Measurements from ENCODE around the gene SCLY. TPM values are rescaled to one million over a fixed set of nuclear protein-coding genes. Genes with fewer than 3 reads are reported as not detected.

SCLY gene
- total and polyA plus RNA-seq, 2 donors (not counting 1 experiment from before 2014, with no cell fraction given), result 5.3 to 16.5 TPM

- H2AFZ ChIP-seq (ENCODE audit: low read length), result no peak overlapping the region
- H3K4me1 ChIP-seq (ENCODE audit: control insufficient read depth, extremely low read depth, insufficient read depth, low read length), result no peaks in the 10 kb centered on the region
- H4K20me1 ChIP-seq (ENCODE audit: control insufficient read depth, extremely low read depth, insufficient read depth, low read length), result no peaks in the 10 kb centered on the region
- no peaks in the 10 kb centered on the region for H3K36me3 ChIP-seq (ENCODE audit: control insufficient read depth, insufficient read depth, low read length)
- H3K4me3 ChIP-seq (replicated peaks in 1 of 4; ENCODE audit: control extremely low read depth in 1 of 4, insufficient read depth in 1 of 4, low read depth in 3 of 4, low read length in 4 of 4), result no peak overlapping the region
- H3K9ac ChIP-seq (ENCODE audit: insufficient read depth, low read length), result no peak overlapping the region
- H3K79me2 ChIP-seq (ENCODE audit: control insufficient read depth, insufficient read depth, low read length), result no peaks in the 10 kb centered on the region
- no peaks in the 10 kb centered on the region for H3K27me3 ChIP-seq (ENCODE audit: control insufficient read depth, insufficient read depth, low read length)
- no peak for DNase-seq (ENCODE audit: low read depth in 2 of 2)
- H3K27ac ChIP-seq (ENCODE audit: insufficient read depth, low read length), result no peak overlapping the region
- no peaks in the 10 kb centered on the region for H3K9me3 ChIP-seq (ENCODE audit: control insufficient read depth, insufficient read depth, low read depth, low read length)
- H3K4me2 ChIP-seq (ENCODE audit: extremely low read depth, insufficient read depth, low read length), result no peak overlapping the region
- TF ChIP-seq EZH2 (IDR thresholded peaks at IDR 0.05; ENCODE audit: low read length, missing control alignments) (no peak), CTCF (conservative IDR thresholded peaks at IDR 0.05 in 1 of 2, IDR thresholded peaks at IDR 0.05 in 1 of 2; ENCODE audit: low read depth in 1 of 2, low read length in 2 of 2) (no peak)
Observed at GRCh38 chr2:238098901-238099713, 38.3 kb downstream of the SCLY start.

- no peak for DNase-seq (ENCODE audit: low read depth in 2 of 2)
- Histone ChIP-seq H4K20me1 (ENCODE audit: control insufficient read depth, extremely low read depth, insufficient read depth, low read length) (no peaks in the 10 kb centered on the region), H3K27me3 (ENCODE audit: control insufficient read depth, insufficient read depth, low read length) (no peaks in the 10 kb centered on the region), H3K9ac (ENCODE audit: insufficient read depth, low read length) (no peak overlapping the region), H3K36me3 (ENCODE audit: control insufficient read depth, insufficient read depth, low read length) (no peaks in the 10 kb centered on the region), H3K4me3 (replicated peaks in 1 of 4; ENCODE audit: control extremely low read depth in 1 of 4, insufficient read depth in 1 of 4, low read depth in 3 of 4, low read length in 4 of 4) (no peak overlapping the region), H3K4me1 (ENCODE audit: control insufficient read depth, extremely low read depth, insufficient read depth, low read length) (no peaks in the 10 kb centered on the region), H2AFZ (ENCODE audit: low read length) (no peak overlapping the region), H3K79me2 (ENCODE audit: control insufficient read depth, insufficient read depth, low read length) (no peaks in the 10 kb centered on the region), H3K9me3 (ENCODE audit: control insufficient read depth, insufficient read depth, low read depth, low read length) (no peaks in the 10 kb centered on the region), H3K27ac (ENCODE audit: insufficient read depth, low read length) (no peak overlapping the region), H3K4me2 (ENCODE audit: extremely low read depth, insufficient read depth, low read length) (no peak overlapping the region)
- TF ChIP-seq EZH2 (IDR thresholded peaks at IDR 0.05; ENCODE audit: low read length, missing control alignments) (no peak), CTCF (conservative IDR thresholded peaks at IDR 0.05 in 1 of 2, IDR thresholded peaks at IDR 0.05 in 1 of 2; ENCODE audit: low read depth in 1 of 2, low read length in 2 of 2) (no peak)
Observed at GRCh38 chr2:238099714-238100048, 38.9 kb downstream of the SCLY start.

- no peak within 1 kb of the TSS for H3K4me3 ChIP-seq (replicated peaks in 1 of 4; ENCODE audit: control extremely low read depth in 1 of 4, insufficient read depth in 1 of 4, low read depth in 3 of 4, low read length in 4 of 4)
- no peak within 1 kb of the TSS for H3K9ac ChIP-seq (ENCODE audit: insufficient read depth, low read length)
- no peaks in the 10 kb centered on the region for H3K9me3 ChIP-seq (ENCODE audit: control insufficient read depth, insufficient read depth, low read depth, low read length)
- H3K36me3 ChIP-seq (ENCODE audit: control insufficient read depth, insufficient read depth, low read length), result no peaks in the 10 kb centered on the region
- H3K27ac ChIP-seq (ENCODE audit: insufficient read depth, low read length), result no peak within 1 kb of the TSS
- TF ChIP-seq EZH2 (IDR thresholded peaks at IDR 0.05; ENCODE audit: low read length, missing control alignments), result no peak
- TF ChIP-seq CTCF (conservative IDR thresholded peaks at IDR 0.05 in 1 of 2, IDR thresholded peaks at IDR 0.05 in 1 of 2; ENCODE audit: low read depth in 1 of 2, low read length in 2 of 2), result no peak
- H2AFZ ChIP-seq (ENCODE audit: low read length), result no peak within 1 kb of the TSS
- no peaks in the 10 kb centered on the region for H3K79me2 ChIP-seq (ENCODE audit: control insufficient read depth, insufficient read depth, low read length)
- no peak within 1 kb of the TSS for H3K4me2 ChIP-seq (ENCODE audit: extremely low read depth, insufficient read depth, low read length)
- DNase-seq (ENCODE audit: low read depth in 2 of 2), result no peak
- no peaks in the 10 kb centered on the region for H3K27me3 ChIP-seq (ENCODE audit: control insufficient read depth, insufficient read depth, low read length)
- H3K4me1 ChIP-seq (ENCODE audit: control insufficient read depth, extremely low read depth, insufficient read depth, low read length), result no peaks in the 10 kb centered on the region
- no peaks in the 10 kb centered on the region for H4K20me1 ChIP-seq (ENCODE audit: control insufficient read depth, extremely low read depth, insufficient read depth, low read length)
Observed at GRCh38 chr2:238100049-238100820, 39.4 kb downstream of the SCLY start, which contains the start of gene ESPNL. Gene ESPNL, plus strand, starts transcription at chr2:238100340. Its CDS starts 80 bp downstream, at chr2:238100420.
